Activated T-cell treated with anti-CD3 and anti-CD28 coated beads for 24 hours (primary cell): ENCODE results near the gene SYCP2.
"Not testable (repeated sequence)": the region's sequence is repeated elsewhere in the genome, so short reads cannot be mapped to it uniquely, and the experiment has no call there.

Source experiments
- DNase-seq: peaks from one replicate; pipeline ENCODE4 v3.0.0-alpha.2; 2020; ENCODE audit warnings: low read depth

Gene SYCP2

GRCh38 chr20:59908855-59909254 lies 24.6 kb downstream of the SYCP2 start:
- DNase-seq: no peak

DNA sequence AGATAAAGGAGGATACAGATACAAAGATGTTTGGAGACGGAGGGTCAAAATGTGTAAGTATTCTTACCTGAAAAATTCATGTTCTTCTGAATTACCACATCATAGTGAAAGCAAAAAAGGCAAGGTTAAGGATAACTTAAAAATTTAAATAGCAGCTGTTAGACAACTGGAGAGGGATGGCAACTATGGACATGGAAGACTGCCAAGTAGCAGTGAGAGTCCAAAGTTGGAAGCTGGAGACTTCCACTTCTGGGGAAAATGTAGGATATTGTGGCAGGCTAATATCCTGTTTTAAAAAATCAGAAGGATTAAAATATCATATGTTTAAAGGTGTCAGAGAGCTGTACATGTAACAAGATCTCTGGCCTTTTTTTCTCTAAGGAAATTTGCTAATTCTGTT lies 29.8 kb downstream of the SYCP2 start:
- DNase-seq: no peak

- DNase-seq: no peak
Observed at GRCh38 chr20:59902470-59902869, 31.0 kb downstream of the SYCP2 start.

DNA sequence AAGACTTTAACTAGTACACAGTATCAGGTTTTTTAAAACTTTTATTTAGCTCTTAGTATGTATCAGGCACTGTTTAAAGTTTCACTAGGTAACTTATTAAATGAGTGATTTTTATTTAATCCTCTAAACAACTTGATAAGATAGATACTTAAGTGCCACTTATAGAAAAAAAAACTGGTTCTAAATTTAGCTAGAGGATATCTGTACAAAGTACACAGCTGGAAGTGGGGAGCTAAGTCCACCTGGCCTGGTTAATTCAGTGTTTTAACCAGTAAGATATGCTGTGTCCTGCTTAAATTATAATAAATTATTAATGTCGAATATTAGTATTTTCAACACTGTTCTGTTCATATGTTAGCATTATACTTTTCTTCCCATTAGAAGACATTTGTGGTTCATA lies 37.5 kb downstream of the SYCP2 start:
- no peak for DNase-seq

GRCh38 chr20:59891581-59891980 lies 41.9 kb downstream of the SYCP2 start:
- DNase-seq: no peak

DNA sequence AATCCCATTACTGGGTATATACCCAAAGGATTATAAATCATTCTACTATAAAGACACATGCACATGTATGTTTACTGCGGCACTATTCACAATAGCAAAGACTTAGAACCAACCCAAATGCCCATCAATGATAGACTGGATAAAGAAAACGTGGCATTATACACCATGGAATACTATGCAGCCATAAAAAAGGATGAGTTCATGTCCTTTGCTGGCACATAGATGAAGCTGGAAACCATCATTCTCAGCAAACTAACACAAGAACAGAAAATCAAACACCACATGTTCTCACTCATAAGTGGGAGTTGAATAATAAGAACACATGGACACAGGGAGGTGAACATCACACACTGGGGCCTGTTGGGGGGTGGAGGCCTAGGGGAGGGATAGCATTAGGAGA lies 43.4 kb downstream of the SYCP2 start:
- not testable (repeated sequence) for DNase-seq

DNA sequence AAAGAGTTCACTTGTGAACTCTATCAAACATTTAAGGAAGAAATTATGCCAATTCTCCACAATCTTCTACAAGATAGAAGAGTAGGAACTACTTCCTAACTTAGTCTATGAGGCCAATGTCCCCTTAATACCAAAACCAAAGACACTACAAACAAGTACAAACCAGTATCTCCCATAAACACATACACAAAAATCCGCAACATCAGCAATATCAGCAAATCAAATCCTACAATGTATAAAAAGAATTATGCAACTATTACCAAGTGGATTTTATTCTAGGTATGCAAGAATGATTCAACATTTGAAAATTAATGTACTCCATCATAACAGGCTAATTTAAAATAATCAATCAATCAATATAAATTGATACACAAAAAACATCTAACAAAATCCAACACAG lies 45.4 kb downstream of the SYCP2 start:
- DNase-seq: no peak

DNA sequence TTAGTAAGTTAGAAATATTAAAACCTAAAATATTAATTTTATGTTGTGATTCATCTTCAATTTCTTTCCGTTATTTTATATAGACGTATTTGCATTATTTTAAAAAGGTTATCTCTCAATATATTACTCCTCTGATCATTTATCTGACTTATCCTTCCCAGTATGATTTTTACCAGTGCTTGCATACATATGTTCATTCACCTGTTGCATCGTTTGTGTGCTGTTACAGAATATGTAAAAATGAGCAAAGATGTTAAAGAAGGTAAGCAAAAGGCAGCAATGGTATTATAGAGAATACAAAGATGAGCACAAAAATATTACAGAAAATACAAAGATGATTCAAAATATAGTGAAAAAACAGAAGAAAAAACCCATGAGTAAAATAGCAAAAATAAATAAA lies 48.9 kb downstream of the SYCP2 start:
- no peak for DNase-seq

- DNase-seq: no peak
Observed at GRCh38 chr20:59880198-59880597, 53.2 kb downstream of the SYCP2 start.

- no peak for DNase-seq
Observed at GRCh38 chr20:59873409-59873808, 60.0 kb downstream of the SYCP2 start.

DNA sequence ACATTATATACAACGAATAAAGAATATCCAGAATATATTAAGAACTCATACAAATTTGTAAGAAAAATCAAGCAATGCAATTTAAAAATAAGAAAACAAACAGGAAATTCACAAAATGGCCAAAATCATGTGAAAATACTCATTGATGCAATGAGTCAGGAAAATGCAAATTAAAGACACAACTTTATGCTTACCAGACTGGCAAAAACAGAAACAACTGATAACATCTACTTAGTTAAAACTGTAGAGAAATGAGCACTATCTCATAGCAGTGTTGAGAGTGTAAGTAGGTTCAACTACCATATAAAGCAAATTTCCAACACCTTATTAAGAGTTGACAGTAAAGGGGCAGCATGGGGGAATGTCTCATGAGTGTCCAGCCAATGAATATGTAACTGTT lies 62.3 kb downstream of the SYCP2 start:
- no peak for DNase-seq

GRCh38 chr20:59866338-59866737 lies 67.1 kb downstream of the SYCP2 start:
- DNase-seq: no peak

- DNase-seq: no peak
Observed at GRCh38 chr20:59864726-59865125, 68.7 kb downstream of the SYCP2 start.

GRCh38 chr20:59863058-59863457 lies 70.4 kb downstream of the SYCP2 start:
- no peak for DNase-seq

DNA sequence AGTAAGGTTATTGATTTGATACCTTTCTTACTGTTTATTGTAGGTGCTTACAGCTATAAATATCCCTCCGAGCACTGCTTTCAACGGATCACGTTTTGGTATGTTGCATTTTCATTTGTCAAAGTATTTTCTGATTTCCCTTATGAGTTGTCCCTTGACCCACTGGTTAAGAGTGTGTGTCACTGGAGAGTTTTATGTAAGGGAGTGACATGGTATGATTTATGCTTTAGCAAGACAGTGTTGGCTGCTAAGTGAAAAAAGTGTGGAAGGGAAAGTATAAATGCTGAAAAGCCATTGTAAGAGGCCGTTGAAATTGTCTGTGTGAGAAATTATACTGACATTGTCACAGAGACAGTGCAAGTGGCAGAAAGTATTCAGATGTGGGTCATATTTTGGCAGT lies 72.0 kb downstream of the SYCP2 start:
- no peak for DNase-seq

DNA sequence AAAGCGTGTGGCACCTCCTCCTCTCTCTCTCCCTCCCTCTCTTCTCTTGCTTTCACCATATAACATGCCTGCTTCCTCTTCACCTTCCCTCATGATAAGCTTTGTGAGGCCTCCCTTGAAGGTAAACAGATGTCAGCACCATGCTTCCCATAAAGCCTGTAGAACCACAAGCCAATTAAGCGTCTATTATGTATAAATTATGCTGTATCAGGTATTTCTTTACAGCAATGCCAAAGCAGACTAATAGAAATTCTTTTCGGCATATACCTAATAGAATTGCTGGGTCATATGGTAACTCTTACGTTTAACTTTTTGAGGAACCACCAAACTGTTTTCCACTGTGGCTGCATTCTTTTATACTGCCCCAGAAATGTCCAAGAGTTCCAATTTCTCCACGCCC lies 75.0 kb downstream of the SYCP2 start:
- no peak for DNase-seq

- no peak for DNase-seq
Observed at GRCh38 chr20:59857966-59858365, 75.5 kb downstream of the SYCP2 start.

DNA sequence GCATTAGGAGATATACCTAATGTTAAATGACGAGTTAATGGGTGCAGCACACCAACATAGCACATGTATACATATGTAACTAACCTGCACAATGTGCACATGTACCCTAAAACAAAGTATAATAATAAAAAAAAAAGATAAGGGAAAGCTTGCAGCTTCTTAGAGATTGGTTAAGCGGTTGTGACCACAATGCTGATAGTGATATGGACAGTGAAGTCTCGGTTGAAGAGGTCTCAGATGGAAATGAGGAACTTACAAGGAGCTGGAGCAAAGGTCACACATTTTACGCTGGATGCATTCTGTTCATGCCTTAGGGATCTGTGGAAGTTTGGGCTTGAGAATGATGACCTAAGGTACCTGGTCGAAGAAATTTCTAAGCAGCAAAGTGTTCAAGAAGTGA lies 76.5 kb downstream of the SYCP2 start:
- DNase-seq: not testable (repeated sequence)

GRCh38 chr20:59856526-59856925 lies 76.9 kb downstream of the SYCP2 start:
- DNase-seq: not testable (repeated sequence)

GRCh38 chr20:59850018-59850641 lies 83.3 kb downstream of the SYCP2 start:
- no peak for DNase-seq

GRCh38 chr20:59848182-59848581 lies 85.3 kb downstream of the SYCP2 start:
- DNase-seq: no peak

GRCh38 chr20:59845472-59845871 lies 88.0 kb downstream of the SYCP2 start:
- no peak for DNase-seq

- DNase-seq: no peak
Observed at GRCh38 chr20:59839400-59839799, 94.0 kb downstream of the SYCP2 start.

GRCh38 chr20:59837623-59838394 lies 95.6 kb downstream of the SYCP2 start:
- no peak for DNase-seq
